Effector CD4-positive, alpha-beta T cell (primary cell): ENCODE results near the gene TYR.
"Not testable (repeated sequence)": the region's sequence is repeated elsewhere in the genome, so short reads cannot be mapped to it uniquely, and the experiment has no call there.

ENCODE experiments used
- DNase-seq: peaks from one replicate; pipeline ENCODE4 v3.0.0-alpha.2; 2020

Gene TYR

GRCh38 chr11:89273220-89273619 lies 95.5 kb downstream of the TYR start:
- DNase-seq = not testable (repeated sequence)

DNA sequence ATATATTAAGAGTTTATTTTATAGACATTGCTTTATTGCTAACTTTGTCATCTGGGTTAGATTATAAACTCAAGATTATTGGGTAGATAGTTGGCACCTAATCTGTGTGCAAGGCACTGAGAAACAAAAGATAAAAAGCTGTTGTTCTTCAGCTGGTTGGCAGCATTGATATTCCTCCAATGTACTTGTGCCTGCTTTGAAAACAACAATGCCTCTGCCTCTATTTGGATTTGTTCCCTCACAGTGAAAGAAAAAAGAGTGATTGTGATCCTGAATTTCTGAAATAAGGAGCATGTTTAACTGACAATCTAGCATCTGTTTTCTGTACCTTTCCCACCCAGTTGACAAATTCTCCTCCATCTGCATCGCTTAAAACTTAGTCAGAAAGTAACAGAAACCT lies 98.3 kb downstream of the TYR start:
- no peak for DNase-seq

- no peak for DNase-seq
These were observed 101.5 kb downstream of the TYR start for GRCh38 chr11:89279176-89279575.

GRCh38 chr11:89281032-89281677 lies 103.5 kb downstream of the TYR start:
- DNase-seq = not testable (repeated sequence)

GRCh38 chr11:89286601-89287000 lies 108.9 kb downstream of the TYR start:
- DNase-seq = not testable (repeated sequence)

GRCh38 chr11:89288004-89288403 lies 110.3 kb downstream of the TYR start:
- DNase-seq = not testable (repeated sequence)

DNA sequence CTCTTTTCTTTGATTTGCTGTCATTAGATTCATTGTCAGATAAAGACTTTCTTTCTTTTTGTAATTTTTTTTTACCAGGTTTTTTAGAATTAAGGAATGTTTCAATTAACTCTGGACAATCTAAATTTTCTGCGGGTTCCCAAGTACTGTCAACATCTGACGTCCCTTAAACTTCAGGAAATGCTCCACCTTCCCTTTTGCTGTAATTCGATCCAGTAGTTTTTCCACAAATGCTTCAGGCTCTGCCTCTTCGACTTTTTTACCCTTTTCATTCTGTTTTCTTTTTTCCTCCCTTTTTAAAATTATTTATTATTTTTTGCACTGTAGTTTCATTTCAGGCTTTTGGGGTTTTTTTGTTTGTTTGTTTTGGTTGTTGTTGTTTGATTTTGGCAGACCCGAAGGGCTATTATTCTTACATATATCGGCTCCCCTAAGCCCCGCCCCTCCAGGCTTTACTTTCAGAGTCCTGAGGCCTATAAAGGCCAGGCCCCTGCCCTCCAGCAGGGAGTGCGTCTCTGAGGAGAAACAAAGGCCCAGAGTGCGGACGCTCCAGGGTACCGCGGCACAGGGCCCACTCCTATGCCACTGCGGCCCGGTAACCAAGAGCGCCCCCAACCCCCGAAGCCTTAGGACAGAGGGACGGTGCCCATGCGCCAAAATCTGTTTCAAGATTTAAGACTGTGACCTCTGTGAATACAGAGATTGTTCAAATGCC lies 116.4 kb downstream of the TYR start:
- no peak for DNase-seq

GRCh38 chr11:89295023-89295422 lies 117.3 kb downstream of the TYR start:
- not testable (repeated sequence) for DNase-seq

DNA sequence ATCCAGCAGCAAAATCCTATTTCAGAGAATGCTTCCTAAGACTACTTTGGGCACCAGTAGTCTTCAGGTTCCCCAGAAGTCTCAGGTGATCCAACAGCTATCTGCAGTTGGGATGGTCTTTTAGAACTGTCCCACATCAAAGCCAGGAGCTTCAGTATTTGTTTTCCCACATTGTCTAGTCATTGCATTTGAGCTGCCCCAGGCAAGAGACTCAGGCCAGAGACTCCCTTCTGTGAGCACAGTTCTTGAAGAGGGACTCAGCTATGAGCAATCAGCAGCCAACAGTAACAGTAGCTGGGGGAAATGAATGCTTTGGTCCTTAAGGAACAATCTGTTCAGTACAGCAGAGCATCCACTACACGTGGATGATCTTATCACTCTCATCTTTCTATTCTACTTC lies 125.4 kb downstream of the TYR start:
- DNase-seq = not testable (repeated sequence)

DNA sequence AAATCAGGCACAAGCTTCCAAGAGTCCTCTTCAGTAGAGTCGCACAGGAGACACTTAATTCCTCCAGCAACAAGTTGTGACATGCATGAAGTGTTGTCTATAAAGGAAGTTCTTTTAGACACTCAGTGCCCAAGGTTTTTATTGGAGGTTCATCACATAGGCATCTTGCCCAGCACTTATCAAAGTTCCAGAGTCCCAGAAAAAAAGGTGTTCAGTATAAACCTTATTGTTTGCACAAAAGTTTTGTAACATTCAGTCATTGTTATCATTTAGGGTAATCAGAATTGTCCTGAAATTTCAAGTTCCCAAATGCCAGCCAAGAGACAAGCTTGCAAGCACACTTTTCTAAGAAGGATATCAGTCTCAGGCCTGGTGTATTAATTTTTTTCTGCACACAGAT lies 130.6 kb downstream of the TYR start:
- not testable (repeated sequence) for DNase-seq

DNA sequence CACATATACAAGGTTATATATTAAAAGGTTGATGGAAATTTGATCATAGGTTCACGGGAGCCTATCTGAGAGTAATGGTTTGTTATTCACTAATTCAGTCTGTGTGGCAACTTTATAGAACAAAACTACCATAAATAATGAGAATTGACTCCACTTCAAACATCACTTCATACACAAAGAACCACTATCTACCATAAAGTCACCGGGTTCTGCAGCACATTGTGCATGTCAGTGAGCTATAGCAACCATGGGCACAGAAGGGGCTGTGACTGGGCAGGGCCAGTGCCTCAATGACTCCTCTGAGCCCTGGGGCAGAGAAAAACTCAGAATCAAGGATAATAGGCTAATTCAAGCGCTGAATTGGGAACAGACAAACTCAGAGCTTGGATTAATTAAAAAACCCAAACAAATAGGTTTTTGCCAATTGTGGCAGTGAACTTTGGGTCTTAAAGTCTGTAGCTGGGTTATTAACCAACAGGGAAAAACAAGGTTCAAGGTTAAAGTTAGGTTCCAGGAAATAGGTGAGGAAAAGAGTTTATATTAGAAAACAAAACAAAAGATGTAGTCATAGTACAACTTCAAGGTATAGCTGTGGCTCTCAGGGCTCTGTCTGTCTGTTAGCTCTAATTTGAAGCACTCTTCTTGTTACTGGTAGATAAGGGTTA lies 131.8 kb downstream of the TYR start:
- not testable (repeated sequence) for DNase-seq

DNA sequence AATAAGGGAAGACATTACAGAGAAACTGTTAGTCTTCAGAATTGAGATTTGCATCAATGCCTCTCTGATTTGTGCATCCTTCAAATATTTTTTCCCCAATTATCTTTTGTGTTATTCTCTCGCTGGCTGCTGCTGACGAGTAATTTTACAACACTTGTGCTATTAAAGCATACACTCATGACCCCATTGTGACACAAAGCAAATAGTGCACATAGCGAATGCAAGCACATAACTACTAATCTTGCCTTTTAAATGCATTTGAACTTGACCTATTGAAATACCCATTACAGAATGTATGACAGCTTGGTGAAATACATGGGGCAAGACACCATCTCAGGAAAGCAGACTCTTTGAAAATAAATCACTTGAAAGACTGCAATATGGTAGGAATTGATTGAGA lies 132.9 kb downstream of the TYR start:
- DNase-seq = not testable (repeated sequence)

DNA sequence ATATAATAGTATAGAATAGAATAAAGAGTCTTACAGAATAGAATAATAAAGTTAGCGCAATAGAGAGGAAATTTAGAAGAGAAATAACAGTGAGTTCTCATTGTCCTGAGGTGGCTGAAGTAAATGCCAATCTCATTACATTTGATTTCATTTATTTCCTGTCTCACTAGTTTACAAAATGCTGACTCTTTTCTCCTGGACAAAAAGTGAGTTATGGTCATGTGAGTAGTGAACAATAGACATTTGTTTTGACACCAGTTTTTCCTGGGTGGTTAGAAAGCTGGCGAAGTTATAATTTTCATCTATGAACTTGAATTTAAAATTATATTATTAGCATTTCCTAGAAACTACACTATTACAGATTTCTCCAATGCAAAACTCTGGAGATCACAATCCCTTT lies 143.7 kb downstream of the TYR start:
- no peak for DNase-seq

GRCh38 chr11:89327885-89328284 lies 150.2 kb downstream of the TYR start:
- DNase-seq = no peak

DNA sequence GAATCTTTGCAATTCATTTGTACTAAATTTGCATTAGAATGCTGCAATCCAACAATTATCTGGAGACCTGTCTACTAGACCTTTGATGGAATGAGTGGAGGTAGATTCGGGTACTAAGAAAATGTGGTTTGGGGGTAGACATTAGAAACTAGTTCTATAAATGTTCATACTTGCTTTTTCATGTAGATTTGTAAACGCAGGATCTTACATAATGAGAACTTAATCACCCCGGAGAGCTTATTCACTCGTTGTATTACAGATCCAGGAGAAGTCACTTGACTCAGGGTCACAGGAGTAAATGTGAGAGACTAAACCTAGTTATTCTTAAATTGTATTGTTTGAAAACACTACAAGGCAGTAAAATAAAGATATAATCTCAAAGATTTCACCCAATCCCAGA lies 154.3 kb downstream of the TYR start:
- not testable (repeated sequence) for DNase-seq

GRCh38 chr11:89333704-89334103 lies 156.0 kb downstream of the TYR start:
- DNase-seq = not testable (repeated sequence)

GRCh38 chr11:89337100-89337650 lies 159.5 kb downstream of the TYR start:
- DNase-seq = not testable (repeated sequence)

- not testable (repeated sequence) for DNase-seq
These were observed 160.4 kb downstream of the TYR start for GRCh38 chr11:89338073-89338472.

- not testable (repeated sequence) for DNase-seq
These were observed 162.8 kb downstream of the TYR start for GRCh38 chr11:89340450-89340849.

- DNase-seq = not testable (repeated sequence)
These were observed 165.4 kb downstream of the TYR start for GRCh38 chr11:89342880-89343572.
